Breast epithelium (tissue), 4 donors: Measurements from ENCODE around the gene HMOX2. TPM values are rescaled to one million over a fixed set of nuclear protein-coding genes. Genes with fewer than 3 reads are reported as not detected.

Experiments used
- DNase-seq, 2 donors: peaks; one replicate each; pipeline ENCODE4 v3.0.0-alpha.2; 2019; ENCODE audit warnings: low spot score in 2 of 2
- H3K27ac ChIP-seq, 2 donors: fragments of 200-600 bp; sonication (generic) in 1 of 2; one replicate each; pipeline ENCODE4 v1.5.1; 2016 to 2019; ENCODE audit warnings: mild to moderate bottlenecking in 1 of 2
- H3K27me3 ChIP-seq, 2 donors: fragments of 200-600 bp; sonication (generic) in 1 of 2; one replicate each; pipeline versions ENCODE4 v1.5.1 to v1.6.0; 2017 to 2019; ENCODE audit warnings: control low read depth in 1 of 2, mild to moderate bottlenecking in 1 of 2
- H3K36me3 ChIP-seq: fragments of 200-600 bp; one replicate; pipeline ENCODE4 v1.5.1; 2019
- H3K4me1 ChIP-seq, 2 donors: fragments of 200-600 bp; sonication (generic); one replicate each; pipeline ENCODE4 v1.5.1; 2016 to 2019; ENCODE audit warnings: control low read depth in 1 of 2
- H3K4me3 ChIP-seq, 3 donors: fragments of 200-600 bp; sonication (generic); 1 replicate in 2 of 3; 2 replicates in 1 of 3; pipeline ENCODE4 v1.5.1; 2016 to 2019; ENCODE audit warnings: mild to moderate bottlenecking in 3 of 3, moderate library complexity in 2 of 3
- H3K9me3 ChIP-seq, 2 donors: fragments of 200-600 bp; sonication (generic) in 1 of 2; one replicate each; pipeline ENCODE4 v1.5.1; 2016 to 2019; ENCODE audit warnings: control low read depth in 1 of 2
- POLR2A ChIP-seq: fragments of 450-650 bp; IDR thresholded peaks from one replicate; pipeline ENCODE4 v1.6.1; 2016; ENCODE audit warnings: antibody characterized with exemption, mild to moderate bottlenecking, moderate library complexity
- POLR2AphosphoS5 ChIP-seq, 3 donors: sonication (generic); formaldehyde crosslinking; IDR thresholded peaks; one replicate each; pipeline ENCODE4 v1.6.1; 2017; ENCODE audit warnings: antibody characterized with exemption in 3 of 3
- intact Hi-C: fragments of 100-400 bp; cut with DNase I; formaldehyde crosslinking; loops from one replicate; pipeline ENCODE4 v1.15.1; 2023; ENCODE audit warnings: low total_unique reads
- total RNA-seq, 3 donors: library from RNA; depleted of rRNA; stranded (reverse); fragments of >200 nt; gene quantifications; one replicate each; pipeline ENCODE4 v1.1.0, GENCODE V29; 2016
- TF ChIP-seq, protein P1 (sequence below), 3 donors: fragments of 450-650 bp; IDR thresholded peaks; one replicate each; pipeline ENCODE4 v1.5.1; 2016 to 2017; ENCODE audit warnings: antibody characterized with exemption in 3 of 3, mild to moderate bottlenecking in 3 of 3, moderate library complexity in 3 of 3

The HMOX2 gene
- total RNA-seq, 3 donors from 2014 or later, result 53.6 to 87.7 (median 65.9) TPM

DNA sequence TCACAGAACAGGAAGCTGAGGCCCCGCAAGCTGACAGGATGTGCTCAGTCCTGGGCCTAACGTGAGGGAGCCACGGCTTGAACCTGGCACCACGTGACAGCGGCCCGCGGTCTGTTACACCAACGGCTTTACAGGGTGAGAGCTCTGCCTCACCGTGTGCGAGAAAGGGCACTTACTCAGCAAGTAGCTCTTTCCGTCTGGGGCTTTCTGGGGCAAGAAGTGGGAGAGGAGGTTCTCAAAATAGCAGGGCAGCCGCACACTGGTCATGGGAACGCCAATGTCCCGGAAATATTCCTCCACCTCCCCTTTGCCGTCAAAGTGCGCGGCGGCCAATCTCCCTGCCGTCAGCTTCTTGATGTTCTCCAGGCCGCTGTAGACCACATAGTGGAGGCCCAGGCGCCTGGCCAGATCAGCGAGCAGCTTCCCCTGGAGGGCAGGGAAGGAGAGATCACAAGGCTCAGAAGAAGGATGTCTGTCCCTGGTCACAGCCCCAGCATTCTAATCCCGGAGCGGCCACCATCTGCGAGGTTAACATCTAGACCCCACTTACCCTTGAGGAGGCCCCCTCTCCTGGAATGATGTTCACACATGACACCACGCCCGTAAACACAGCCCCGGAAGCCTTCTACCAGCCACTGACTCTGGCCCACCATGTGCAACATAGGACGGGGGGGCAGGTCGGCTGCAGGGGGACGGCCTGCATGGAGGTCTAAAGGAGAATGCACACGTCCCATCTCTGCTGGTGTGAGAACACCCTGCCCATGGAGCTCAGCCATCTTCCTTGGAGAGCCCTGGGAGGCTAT is 10.0 kb upstream of the HMOX2 start:
- intact Hi-C loops, result no loop called here
- Histone ChIP-seq H3K27ac (no peak overlapping the region), H3K36me3 (peaks cover 4% of the 10 kb centered on the region), H3K4me3 (no peak overlapping the region), H3K27me3 (no peaks in the 10 kb centered on the region), H3K9me3 (no peaks in the 10 kb centered on the region), H3K4me1 (no peaks in the 10 kb centered on the region)
- no peak for DNase-seq
- TF ChIP-seq POLR2AphosphoS5 (IDR thresholded peaks at IDR 0.05) (no peak), POLR2A (no peak)
- TF ChIP-seq, protein P1, sequence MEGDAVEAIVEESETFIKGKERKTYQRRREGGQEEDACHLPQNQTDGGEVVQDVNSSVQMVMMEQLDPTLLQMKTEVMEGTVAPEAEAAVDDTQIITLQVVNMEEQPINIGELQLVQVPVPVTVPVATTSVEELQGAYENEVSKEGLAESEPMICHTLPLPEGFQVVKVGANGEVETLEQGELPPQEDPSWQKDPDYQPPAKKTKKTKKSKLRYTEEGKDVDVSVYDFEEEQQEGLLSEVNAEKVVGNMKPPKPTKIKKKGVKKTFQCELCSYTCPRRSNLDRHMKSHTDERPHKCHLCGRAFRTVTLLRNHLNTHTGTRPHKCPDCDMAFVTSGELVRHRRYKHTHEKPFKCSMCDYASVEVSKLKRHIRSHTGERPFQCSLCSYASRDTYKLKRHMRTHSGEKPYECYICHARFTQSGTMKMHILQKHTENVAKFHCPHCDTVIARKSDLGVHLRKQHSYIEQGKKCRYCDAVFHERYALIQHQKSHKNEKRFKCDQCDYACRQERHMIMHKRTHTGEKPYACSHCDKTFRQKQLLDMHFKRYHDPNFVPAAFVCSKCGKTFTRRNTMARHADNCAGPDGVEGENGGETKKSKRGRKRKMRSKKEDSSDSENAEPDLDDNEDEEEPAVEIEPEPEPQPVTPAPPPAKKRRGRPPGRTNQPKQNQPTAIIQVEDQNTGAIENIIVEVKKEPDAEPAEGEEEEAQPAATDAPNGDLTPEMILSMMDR (IDR thresholded peaks at IDR 0.05), result no peak

DNA sequence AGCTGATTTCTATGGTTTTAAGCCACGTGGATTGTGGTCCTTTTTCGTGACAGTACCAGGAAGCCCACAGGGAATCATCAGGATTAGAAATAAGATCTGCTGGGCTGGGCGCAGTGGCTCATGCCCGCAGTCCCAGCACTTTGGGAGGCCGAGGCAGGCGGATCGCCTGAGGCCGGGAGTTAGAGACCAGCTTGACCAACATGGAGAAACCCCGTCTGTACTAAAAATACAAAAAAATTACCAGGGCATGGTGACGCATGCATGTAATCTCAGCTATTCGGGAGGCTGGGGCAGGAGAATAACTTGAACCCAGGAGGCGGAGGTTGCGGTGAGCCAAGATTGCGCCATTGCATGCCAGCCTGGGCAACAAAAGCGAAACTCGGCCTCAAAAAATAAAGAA is 8.3 kb upstream of the HMOX2 start:
- no peak overlapping the region for H3K4me3 ChIP-seq
- H3K27ac ChIP-seq, result no peak overlapping the region
- intact Hi-C loops, result no loop called here
- H3K4me1 ChIP-seq, result no peaks in the 10 kb centered on the region
- no peak for TF ChIP-seq POLR2AphosphoS5 (IDR thresholded peaks at IDR 0.05)
- TF ChIP-seq POLR2A, result no peak
- TF ChIP-seq, protein P1 (IDR thresholded peaks at IDR 0.05), result no peak
- H3K27me3 ChIP-seq, result no peaks in the 10 kb centered on the region
- peaks cover 4% of the 10 kb centered on the region for H3K36me3 ChIP-seq
- DNase-seq, result no peak
- H3K9me3 ChIP-seq, result no peaks in the 10 kb centered on the region

DNA sequence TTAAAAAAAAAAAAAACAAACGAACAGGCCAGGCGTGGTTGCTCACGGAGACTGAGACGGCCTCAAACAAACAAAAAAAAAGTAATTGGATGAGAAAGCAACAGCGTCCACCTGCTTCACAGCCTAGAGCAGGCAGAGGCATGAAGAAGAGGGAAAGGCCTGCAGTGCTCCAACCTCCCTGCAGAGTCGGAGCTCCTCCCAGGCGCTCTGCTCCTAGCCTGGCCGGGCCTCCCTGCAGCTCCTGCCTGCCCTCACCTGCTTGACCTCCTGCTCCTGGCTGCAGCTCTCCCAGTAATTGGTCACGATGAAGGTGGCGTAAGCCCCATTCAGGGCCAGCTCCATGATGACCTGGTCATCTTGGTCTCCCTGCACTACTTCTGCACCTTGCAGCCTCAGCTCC is 7.2 kb upstream of the HMOX2 start:
- H3K27me3 ChIP-seq, result no peaks in the 10 kb centered on the region
- DNase-seq, result no peak
- no peak for TF ChIP-seq POLR2A
- TF ChIP-seq POLR2AphosphoS5 (IDR thresholded peaks at IDR 0.05), result no peak
- TF ChIP-seq, protein P1 (IDR thresholded peaks at IDR 0.05), result no peak
- no peak overlapping the region for H3K4me3 ChIP-seq
- H3K27ac ChIP-seq, result no peak overlapping the region
- intact Hi-C loops, result no loop called here
- no peaks in the 10 kb centered on the region for H3K4me1 ChIP-seq
- H3K9me3 ChIP-seq, result no peaks in the 10 kb centered on the region
- H3K36me3 ChIP-seq, result peaks cover 4% of the 10 kb centered on the region

DNA sequence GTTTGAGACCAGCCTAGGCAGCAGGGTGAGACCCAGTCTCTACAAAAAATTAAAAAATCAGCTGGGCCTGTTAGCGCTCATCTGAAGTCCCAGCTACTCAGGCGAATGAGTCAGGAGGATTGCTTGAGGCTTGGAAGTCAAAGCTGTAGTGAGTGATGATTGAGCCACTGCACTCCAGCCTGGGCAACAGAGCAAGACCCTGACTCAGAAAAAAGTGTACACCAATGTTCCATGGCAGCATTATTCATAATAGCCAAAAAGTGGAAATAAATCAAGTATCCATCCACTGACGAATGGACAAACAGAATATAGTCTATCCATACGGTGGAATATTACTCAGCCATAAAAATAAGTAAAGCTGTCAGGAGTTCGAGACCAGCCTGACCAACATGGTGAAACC is 4.3 kb upstream of the HMOX2 start:
- no peak for DNase-seq
- Histone ChIP-seq H3K27me3 (no peaks in the 10 kb centered on the region), H3K4me3 (no peak overlapping the region), H3K27ac (no peak overlapping the region), H3K36me3 (no peaks in the 10 kb centered on the region), H3K9me3 (no peaks in the 10 kb centered on the region), H3K4me1 (no peaks in the 10 kb centered on the region)
- TF ChIP-seq POLR2AphosphoS5 (IDR thresholded peaks at IDR 0.05) (no peak), POLR2A (no peak)
- TF ChIP-seq, protein P1 (IDR thresholded peaks at IDR 0.05), result no peak
- intact Hi-C loops, result no loop called here

DNA sequence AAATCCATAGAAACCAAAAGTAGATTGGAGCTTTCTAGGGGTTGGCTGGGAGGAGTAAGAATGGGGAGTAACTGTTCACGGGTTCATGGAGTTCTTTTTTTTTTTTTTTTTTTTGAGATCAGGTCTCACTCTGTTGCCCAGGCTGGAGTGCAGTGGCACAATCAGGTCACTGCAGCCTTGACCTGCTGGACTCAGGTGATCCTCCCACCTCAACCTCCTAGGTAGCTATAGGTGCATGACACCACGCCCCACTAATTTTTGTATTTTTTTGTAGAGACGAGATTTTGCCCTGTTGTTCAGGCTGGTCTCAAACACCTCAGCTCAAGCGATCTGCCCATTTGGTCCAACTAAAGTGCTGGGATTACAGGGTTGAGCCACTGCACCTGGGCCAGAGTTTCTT is 3.3 kb upstream of the HMOX2 start:
- H3K36me3 ChIP-seq, result no peaks in the 10 kb centered on the region
- intact Hi-C loops, result no loop called here
- H3K4me3 ChIP-seq, result no peak overlapping the region
- H3K27ac ChIP-seq, result no peak overlapping the region
- no peaks in the 10 kb centered on the region for H3K4me1 ChIP-seq
- DNase-seq, result no peak
- TF ChIP-seq, protein P1 (IDR thresholded peaks at IDR 0.05), result no peak
- no peak for TF ChIP-seq POLR2A
- no peak for TF ChIP-seq POLR2AphosphoS5 (IDR thresholded peaks at IDR 0.05)
- H3K27me3 ChIP-seq, result no peaks in the 10 kb centered on the region
- H3K9me3 ChIP-seq, result no peaks in the 10 kb centered on the region
